DOHH2 (cell line): ENCODE data around the gene CACNA1I.
"Not testable (repeated sequence)": the region's sequence is repeated elsewhere in the genome, so short reads cannot be mapped to it uniquely, and the experiment has no call there.

ENCODE experiments used
- H3F3A ChIP-seq: fragments of 200-600 bp; sonication (generic), shearing (Covaris generic); 2 replicates; pipeline ENCODE4 v1.6.0; 2016; ENCODE audit warnings: antibody characterized with exemption, mild to moderate bottlenecking; ENCODE audit not compliant: control insufficient read depth, insufficient read depth
- H3K27ac ChIP-seq: fragments of 200-600 bp; sonication (generic); 2 replicates; pipeline ENCODE4 v1.5.1; 2014; ENCODE audit warnings: low read depth, mild to moderate bottlenecking, low read length, moderate library complexity
- H3K27me3 ChIP-seq: fragments of 200-600 bp; sonication (generic); 2 replicates; pipeline ENCODE4 v1.6.1; 2014; ENCODE audit warnings: mild to moderate bottlenecking, low read length, mixed read lengths; ENCODE audit not compliant: control insufficient read depth
- H3K36me3 ChIP-seq: fragments of 200-600 bp; sonication (generic); 2 replicates; pipeline ENCODE4 v1.6.1; 2014; ENCODE audit warnings: mild to moderate bottlenecking, low read length, moderate library complexity, mixed read lengths; ENCODE audit not compliant: control insufficient read depth
- H3K4me1 ChIP-seq: fragments of 200-600 bp; sonication (generic); 2 replicates; pipeline ENCODE4 v1.6.1; 2014; ENCODE audit warnings: mild to moderate bottlenecking, low read length, mixed read lengths; ENCODE audit not compliant: control insufficient read depth
- H3K4me2 ChIP-seq: fragments of 200-600 bp; sonication (generic); 2 replicates; pipeline ENCODE4 v1.6.0; 2014; ENCODE audit warnings: mild to moderate bottlenecking, low read length, moderate library complexity
- H3K4me3 ChIP-seq: fragments of 200-600 bp; sonication (generic); 2 replicates; pipeline ENCODE4 v1.5.1; 2014; ENCODE audit warnings: mild to moderate bottlenecking, low read length, mixed read lengths
- H3K79me2 ChIP-seq: fragments of 200-600 bp; sonication (generic); 2 replicates; pipeline ENCODE4 v1.6.1; 2014; ENCODE audit warnings: mild to moderate bottlenecking, low read length, mixed read lengths; ENCODE audit not compliant: control insufficient read depth
- H3K9me2 ChIP-seq: fragments of 200-600 bp; sonication (generic); replicated peaks from 2 replicates; pipeline ENCODE4 v1.6.1; 2014; ENCODE audit warnings: mild to moderate bottlenecking, low read length, mixed read lengths; ENCODE audit not compliant: control insufficient read depth
- H3K9me3 ChIP-seq: fragments of 200-600 bp; sonication (generic); 2 replicates; pipeline ENCODE4 v1.6.1; 2014; ENCODE audit warnings: antibody characterized with exemption, low read length, mixed read lengths; ENCODE audit not compliant: control insufficient read depth, insufficient read depth
- H4K20me1 ChIP-seq: fragments of 200-600 bp; sonication (generic); 2 replicates; pipeline ENCODE4 v1.6.0; 2014; ENCODE audit warnings: low read depth, mild to moderate bottlenecking, antibody characterized with exemption, low read length, moderate library complexity; ENCODE audit not compliant: control insufficient read depth, insufficient read depth
- EZH2phosphoT487 ChIP-seq: fragments of 200-600 bp; sonication (generic); IDR thresholded peaks from 2 replicates; pipeline ENCODE4 v1.6.1; 2017; ENCODE audit warnings: borderline replicate concordance, mild to moderate bottlenecking, antibody characterized with exemption, low read length, moderate library complexity, mixed read lengths
- TF ChIP-seq, protein P1 (sequence below): fragments of 200-600 bp; sonication (generic); IDR thresholded peaks from one replicate; pipeline ENCODE4 v1.5.1; 2014; ENCODE audit warnings: antibody characterized with exemption, mild to moderate bottlenecking, low read depth, low read length; ENCODE audit not compliant: poor library complexity, severe bottlenecking

CACNA1I gene

DNA sequence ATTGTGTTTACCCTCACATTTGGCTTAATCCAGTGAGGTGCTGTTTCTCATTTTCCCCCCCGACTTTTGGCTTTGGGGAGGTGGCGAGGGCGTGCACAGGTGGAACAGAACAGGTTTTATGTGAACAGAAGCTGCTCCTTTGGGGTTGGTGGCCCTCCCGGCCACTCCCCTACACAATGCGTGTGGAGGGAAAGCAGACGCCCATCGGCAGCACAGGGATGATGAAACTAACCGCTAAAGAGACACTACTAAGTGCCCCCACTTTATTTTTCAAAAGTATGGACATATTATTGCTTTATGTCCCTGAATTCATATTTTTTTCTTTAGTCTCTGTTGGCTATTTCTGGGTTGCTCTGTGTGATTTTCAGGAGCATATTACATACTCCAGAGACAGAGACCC is 162.1 kb downstream of the CACNA1I start:
- TF ChIP-seq, protein P1, sequence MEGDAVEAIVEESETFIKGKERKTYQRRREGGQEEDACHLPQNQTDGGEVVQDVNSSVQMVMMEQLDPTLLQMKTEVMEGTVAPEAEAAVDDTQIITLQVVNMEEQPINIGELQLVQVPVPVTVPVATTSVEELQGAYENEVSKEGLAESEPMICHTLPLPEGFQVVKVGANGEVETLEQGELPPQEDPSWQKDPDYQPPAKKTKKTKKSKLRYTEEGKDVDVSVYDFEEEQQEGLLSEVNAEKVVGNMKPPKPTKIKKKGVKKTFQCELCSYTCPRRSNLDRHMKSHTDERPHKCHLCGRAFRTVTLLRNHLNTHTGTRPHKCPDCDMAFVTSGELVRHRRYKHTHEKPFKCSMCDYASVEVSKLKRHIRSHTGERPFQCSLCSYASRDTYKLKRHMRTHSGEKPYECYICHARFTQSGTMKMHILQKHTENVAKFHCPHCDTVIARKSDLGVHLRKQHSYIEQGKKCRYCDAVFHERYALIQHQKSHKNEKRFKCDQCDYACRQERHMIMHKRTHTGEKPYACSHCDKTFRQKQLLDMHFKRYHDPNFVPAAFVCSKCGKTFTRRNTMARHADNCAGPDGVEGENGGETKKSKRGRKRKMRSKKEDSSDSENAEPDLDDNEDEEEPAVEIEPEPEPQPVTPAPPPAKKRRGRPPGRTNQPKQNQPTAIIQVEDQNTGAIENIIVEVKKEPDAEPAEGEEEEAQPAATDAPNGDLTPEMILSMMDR, result no peak
- no peak for TF ChIP-seq EZH2phosphoT487
- Histone ChIP-seq H3K9me2 (no peaks in the 10 kb centered on the region), H3K27me3 (peaks cover 23% of the 10 kb centered on the region), H3K79me2 (no peaks in the 10 kb centered on the region), H3K9me3 (no peaks in the 10 kb centered on the region), H3F3A (no peaks in the 10 kb centered on the region), H3K4me2 (no peak overlapping the region), H3K36me3 (no peaks in the 10 kb centered on the region), H3K27ac (no peak overlapping the region), H3K4me3 (no peak overlapping the region), H3K4me1 (no peaks in the 10 kb centered on the region), H4K20me1 (0 out of 2 replicates have a peak, but pooled peaks cover 3% of the 10 kb centered on the region)

DNA sequence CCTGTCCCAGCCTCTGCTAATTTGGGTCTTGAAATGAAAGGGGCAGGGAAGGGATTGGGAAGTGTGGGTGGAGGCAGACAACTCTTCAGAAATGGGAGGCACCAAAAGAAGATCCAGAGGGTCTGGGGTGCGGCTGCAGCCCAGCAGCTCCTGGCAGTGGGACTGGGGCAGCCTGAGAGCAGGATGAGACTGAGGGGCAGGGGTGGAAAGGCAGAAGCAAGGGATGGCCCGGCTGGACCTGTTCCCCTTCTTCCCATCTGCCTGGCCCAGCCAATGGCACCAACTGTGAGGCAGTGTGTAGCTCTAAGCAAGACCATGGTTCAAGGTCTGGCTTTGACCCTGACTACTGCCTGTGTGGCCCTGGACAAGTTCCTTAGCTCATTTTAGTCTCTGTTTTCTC is 162.6 kb downstream of the CACNA1I start:
- no peaks in the 10 kb centered on the region for H3F3A ChIP-seq
- H3K27me3 ChIP-seq, result peaks cover 28% of the 10 kb centered on the region
- H3K4me2 ChIP-seq, result no peak overlapping the region
- no peaks in the 10 kb centered on the region for H3K4me1 ChIP-seq
- no peaks in the 10 kb centered on the region for H3K79me2 ChIP-seq
- 0 out of 2 replicates have a peak, but pooled peaks cover 3% of the 10 kb centered on the region for H4K20me1 ChIP-seq
- H3K9me3 ChIP-seq, result no peaks in the 10 kb centered on the region
- no peak overlapping the region for H3K27ac ChIP-seq
- H3K4me3 ChIP-seq, result no peak overlapping the region
- H3K36me3 ChIP-seq, result no peaks in the 10 kb centered on the region
- H3K9me2 ChIP-seq, result no peaks in the 10 kb centered on the region
- no peak for TF ChIP-seq EZH2phosphoT487
- TF ChIP-seq, protein P1, result no peak

DNA sequence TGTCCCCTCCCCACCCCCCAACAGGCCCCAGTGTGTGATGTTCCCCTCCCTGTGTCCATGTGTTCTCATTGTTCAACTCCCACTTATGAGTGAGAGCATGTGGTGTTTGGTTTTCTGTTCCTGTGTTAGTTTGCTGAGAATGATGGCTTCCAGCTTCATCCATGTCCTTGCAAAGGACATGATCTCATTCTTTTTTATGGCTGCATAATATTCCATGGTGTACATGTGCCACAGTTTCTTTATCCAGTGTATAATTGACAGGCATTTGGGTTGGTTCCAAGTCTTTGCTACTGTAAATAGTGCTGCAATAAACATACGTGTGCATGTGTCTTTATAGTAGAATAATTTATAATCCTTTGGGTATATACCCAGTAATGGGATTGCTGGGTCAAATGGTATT is 163.5 kb downstream of the CACNA1I start:
- peaks cover 30% of the 10 kb centered on the region for H3K27me3 ChIP-seq
- H4K20me1 ChIP-seq, result not testable (repeated sequence)

DNA sequence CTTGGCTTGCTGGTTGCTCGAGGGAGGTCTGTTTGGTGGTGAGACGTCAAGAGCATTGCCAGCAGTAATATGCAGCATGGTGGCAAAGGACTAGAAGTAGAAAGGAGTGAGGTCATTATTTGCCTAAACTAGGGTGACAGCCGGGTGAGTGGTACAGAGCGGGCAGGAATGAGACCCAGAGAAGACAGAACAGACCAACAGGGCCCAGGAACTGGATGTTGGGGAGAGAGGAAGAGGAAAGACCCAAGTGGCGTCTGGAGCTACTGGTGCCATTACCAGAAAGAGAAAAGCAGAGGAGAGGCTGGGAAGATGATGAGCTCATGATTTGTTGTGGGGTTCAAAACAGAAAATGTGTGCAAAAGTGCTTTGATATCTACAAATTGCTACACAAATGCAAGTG is 164.3 kb downstream of the CACNA1I start:
- TF ChIP-seq EZH2phosphoT487, result no peak
- TF ChIP-seq, protein P1, result no peak
- no peaks in the 10 kb centered on the region for H3K9me3 ChIP-seq

More for the DNA sequence above, 163.5 kb downstream of the CACNA1I start:
- H3K9me3 ChIP-seq, H3K27ac ChIP-seq, H3K9me2 ChIP-seq, H3K36me3 ChIP-seq, H3K79me2 ChIP-seq, H3K4me2 ChIP-seq, H3F3A ChIP-seq, H3K4me3 ChIP-seq, H3K4me1 ChIP-seq: not testable (repeated sequence)

More for the DNA sequence above, 164.3 kb downstream of the CACNA1I start:
- no peaks in the 10 kb centered on the region for H3K4me1 ChIP-seq
- no peak overlapping the region for H3K4me2 ChIP-seq
- no peaks in the 10 kb centered on the region for H3K36me3 ChIP-seq
- H3K4me3 ChIP-seq, result no peak overlapping the region
- H4K20me1 ChIP-seq, result 0 out of 2 replicates have a peak, but pooled peaks cover 3% of the 10 kb centered on the region
- peaks cover 30% of the 10 kb centered on the region for H3K27me3 ChIP-seq
- no peaks in the 10 kb centered on the region for H3K9me2 ChIP-seq
- no peaks in the 10 kb centered on the region for H3K79me2 ChIP-seq
- H3K27ac ChIP-seq, result no peak overlapping the region
- no peaks in the 10 kb centered on the region for H3F3A ChIP-seq
